Right lobe of liver (tissue), 4 donors: Measurements from ENCODE around the gene DZIP1L.

Experiments used
- POLR2A ChIP-seq: fragments of 450-650 bp; IDR thresholded peaks from one replicate; pipeline ENCODE4 v1.6.1; 2017; ENCODE audit warnings: antibody characterized with exemption, mild to moderate bottlenecking
- TF ChIP-seq, protein P1 (sequence below), 4 donors: fragments of 200-600 bp in 3 of 4; fragments of 450-650 bp in 1 of 4; IDR thresholded peaks; one replicate each; pipeline versions ENCODE4 v1.5.1 to v1.8.0; 2016 to 2022; ENCODE audit warnings: antibody characterized with exemption in 4 of 4, mild to moderate bottlenecking in 2 of 4
- donor health status: DM: no; HTN: no; CAD: no.
- donor health status: DM: no; HTN: no; CAD: no.
- donor health status: DM: no; HTN: yes; CAD: no.

DNA sequence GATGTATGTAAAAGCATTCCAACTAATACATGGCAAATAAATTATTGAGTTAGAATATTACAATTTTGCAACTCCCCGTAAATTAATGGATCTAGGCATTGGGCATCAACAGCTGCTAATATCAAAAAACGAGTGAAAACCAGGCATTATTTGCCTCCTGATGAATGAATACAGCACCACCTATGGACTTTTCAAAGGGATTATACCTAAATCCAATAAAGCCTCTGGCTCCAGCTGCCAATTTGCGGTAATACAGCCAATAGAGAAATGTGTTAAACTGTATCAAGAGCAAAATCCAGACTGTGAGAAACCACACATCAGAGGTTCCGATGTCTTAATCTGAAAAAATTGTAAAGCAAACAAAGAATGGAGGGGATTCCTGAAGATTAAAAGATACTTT lies 33.1 kb upstream of the DZIP1L start:
- TF ChIP-seq, protein P1, sequence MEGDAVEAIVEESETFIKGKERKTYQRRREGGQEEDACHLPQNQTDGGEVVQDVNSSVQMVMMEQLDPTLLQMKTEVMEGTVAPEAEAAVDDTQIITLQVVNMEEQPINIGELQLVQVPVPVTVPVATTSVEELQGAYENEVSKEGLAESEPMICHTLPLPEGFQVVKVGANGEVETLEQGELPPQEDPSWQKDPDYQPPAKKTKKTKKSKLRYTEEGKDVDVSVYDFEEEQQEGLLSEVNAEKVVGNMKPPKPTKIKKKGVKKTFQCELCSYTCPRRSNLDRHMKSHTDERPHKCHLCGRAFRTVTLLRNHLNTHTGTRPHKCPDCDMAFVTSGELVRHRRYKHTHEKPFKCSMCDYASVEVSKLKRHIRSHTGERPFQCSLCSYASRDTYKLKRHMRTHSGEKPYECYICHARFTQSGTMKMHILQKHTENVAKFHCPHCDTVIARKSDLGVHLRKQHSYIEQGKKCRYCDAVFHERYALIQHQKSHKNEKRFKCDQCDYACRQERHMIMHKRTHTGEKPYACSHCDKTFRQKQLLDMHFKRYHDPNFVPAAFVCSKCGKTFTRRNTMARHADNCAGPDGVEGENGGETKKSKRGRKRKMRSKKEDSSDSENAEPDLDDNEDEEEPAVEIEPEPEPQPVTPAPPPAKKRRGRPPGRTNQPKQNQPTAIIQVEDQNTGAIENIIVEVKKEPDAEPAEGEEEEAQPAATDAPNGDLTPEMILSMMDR (IDR thresholded peaks at IDR 0.05), result no peak
- no peak for TF ChIP-seq POLR2A
